Left ventricle myocardium inferior (tissue), 1 donor: ENCODE results near the gene LIMS1. TPM values are rescaled to one million over a fixed set of nuclear protein-coding genes. Genes with fewer than 3 reads are reported as not detected.

Experiments used
- DNase-seq: peaks from one replicate; pipeline ENCODE4 v3.0.0-alpha.2; 2020
- H3K27ac ChIP-seq: fragments of 200-600 bp; replicated peaks from 2 replicates; pipeline ENCODE4 v1.8.0; 2021
- H3K27me3 ChIP-seq: fragments of 200-600 bp; 2 replicates; pipeline ENCODE4 v1.8.0; 2021; ENCODE audit warnings: low read depth
- H3K36me3 ChIP-seq: fragments of 200-600 bp; 2 replicates; pipeline ENCODE4 v1.8.0; 2021
- H3K4me1 ChIP-seq: fragments of 200-600 bp; 2 replicates; pipeline ENCODE4 v1.8.0; 2021
- H3K4me3 ChIP-seq: fragments of 200-600 bp; 2 replicates; pipeline ENCODE4 v1.8.0; 2021; ENCODE audit warnings: mild to moderate bottlenecking, moderate library complexity
- H3K9me3 ChIP-seq: fragments of 200-600 bp; replicated peaks from 2 replicates; pipeline ENCODE4 v1.8.0; 2021
- intact Hi-C: fragments of 100-400 bp; cut with micrococcal nuclease; formaldehyde crosslinking; loops from one replicate; pipeline ENCODE4 v1.11.0; 2022
- total RNA-seq: library from RNA; stranded (reverse); fragmentation: NEBNext Ultra II Directional; extraction: Animal tissue kit (Norgen Biotek cat#: 25700); gene quantifications from one replicate; pipeline ENCODE4 v1.2.1, GENCODE V29; 2021
- TF ChIP-seq, protein P1 (sequence below): fragments of 200-600 bp; IDR thresholded peaks from 2 replicates; pipeline ENCODE4 v1.8.0; 2021; ENCODE audit warnings: antibody characterized with exemption, mild to moderate bottlenecking, borderline replicate concordance
- donor health status: DM: no; HTN: yes; CAD: no; lungs with severe emphysema.

The LIMS1 gene
- total RNA-seq, 1 donor from 2014 or later: 77.0 TPM

DNA sequence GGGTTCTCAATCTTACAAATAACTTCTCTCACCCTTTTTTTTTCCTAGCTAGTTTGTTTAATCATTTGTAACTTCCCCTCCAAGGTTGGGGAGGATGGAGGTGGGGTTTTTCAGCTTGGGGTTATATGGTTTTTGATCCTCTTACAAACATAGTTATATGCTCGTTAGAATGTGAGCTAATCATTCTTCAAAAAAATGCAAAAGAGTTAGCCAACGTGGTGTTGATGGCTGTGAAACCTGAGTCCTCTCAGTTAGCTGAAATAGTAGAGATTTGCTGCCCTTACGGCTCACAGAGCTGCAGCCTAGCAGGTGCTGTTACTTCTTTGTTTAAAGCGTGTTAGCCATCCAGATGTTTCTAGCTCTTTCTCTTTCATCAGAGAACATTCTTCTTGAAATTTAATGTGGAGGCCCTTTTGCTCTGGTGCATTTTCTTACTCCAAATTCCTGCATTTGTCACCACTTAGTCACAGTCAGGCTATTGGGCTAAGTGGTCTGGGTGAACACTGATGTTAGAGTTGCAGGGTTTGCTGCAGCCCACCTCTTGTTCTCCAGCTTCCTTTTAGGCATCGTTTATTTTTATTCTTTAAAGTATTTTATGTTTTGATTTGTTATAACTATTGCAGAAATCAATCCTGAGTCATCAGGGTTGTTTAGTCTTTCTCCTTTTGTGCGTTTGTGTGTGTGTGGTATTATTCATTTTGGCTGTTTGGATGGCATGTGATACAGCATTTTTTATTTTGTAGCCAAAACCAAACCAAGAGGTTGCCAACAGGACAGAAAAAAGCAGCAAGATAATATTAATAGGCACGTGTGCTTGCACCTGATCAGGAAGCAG is 41.1 kb downstream of the LIMS1 start:
- TF ChIP-seq, protein P1, sequence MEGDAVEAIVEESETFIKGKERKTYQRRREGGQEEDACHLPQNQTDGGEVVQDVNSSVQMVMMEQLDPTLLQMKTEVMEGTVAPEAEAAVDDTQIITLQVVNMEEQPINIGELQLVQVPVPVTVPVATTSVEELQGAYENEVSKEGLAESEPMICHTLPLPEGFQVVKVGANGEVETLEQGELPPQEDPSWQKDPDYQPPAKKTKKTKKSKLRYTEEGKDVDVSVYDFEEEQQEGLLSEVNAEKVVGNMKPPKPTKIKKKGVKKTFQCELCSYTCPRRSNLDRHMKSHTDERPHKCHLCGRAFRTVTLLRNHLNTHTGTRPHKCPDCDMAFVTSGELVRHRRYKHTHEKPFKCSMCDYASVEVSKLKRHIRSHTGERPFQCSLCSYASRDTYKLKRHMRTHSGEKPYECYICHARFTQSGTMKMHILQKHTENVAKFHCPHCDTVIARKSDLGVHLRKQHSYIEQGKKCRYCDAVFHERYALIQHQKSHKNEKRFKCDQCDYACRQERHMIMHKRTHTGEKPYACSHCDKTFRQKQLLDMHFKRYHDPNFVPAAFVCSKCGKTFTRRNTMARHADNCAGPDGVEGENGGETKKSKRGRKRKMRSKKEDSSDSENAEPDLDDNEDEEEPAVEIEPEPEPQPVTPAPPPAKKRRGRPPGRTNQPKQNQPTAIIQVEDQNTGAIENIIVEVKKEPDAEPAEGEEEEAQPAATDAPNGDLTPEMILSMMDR: no peak
- intact Hi-C loops: no loop called here
- H3K4me3 ChIP-seq: no peak overlapping the region
- peaks cover 86% of the 10 kb centered on the region for H3K4me1 ChIP-seq
- H3K27me3 ChIP-seq: no peaks in the 10 kb centered on the region
- no peaks in the 10 kb centered on the region for H3K9me3 ChIP-seq
- no peak for DNase-seq
- no peaks in the 10 kb centered on the region for H3K36me3 ChIP-seq
- H3K27ac ChIP-seq: no peak overlapping the region

GRCh38 chr2:108577099-108577498 is 42.8 kb downstream of the LIMS1 start:
- Histone ChIP-seq H3K4me1 (peaks cover 75% of the 10 kb centered on the region), H3K36me3 (no peaks in the 10 kb centered on the region), H3K9me3 (no peaks in the 10 kb centered on the region), H3K27me3 (no peaks in the 10 kb centered on the region), H3K27ac (peak overlapping the region; percentile 41), H3K4me3 (no peak overlapping the region)
- intact Hi-C loops: no loop called here
- no peak for DNase-seq
- TF ChIP-seq, protein P1: no peak

DNA sequence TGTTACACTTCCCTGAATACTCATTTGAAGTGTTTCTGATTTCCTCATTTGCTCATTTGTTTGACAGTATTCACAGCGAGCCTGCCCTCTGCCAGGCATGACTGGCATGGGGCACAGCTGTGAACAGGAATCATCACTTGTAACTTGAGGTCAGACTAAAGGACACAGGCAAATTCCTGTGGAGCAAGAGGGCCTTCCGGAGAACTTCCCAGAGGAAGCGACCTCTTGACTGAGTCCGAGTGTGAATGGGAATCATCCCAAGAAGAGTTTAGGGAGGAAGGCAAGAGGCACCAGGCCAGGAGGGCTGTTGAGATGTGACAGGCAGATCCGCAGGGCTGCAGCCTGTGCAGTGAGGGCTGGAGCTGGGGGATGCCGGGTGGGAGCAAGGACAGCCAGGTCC is 45.4 kb downstream of the LIMS1 start:
- DNase-seq: peak; percentile 20
- H3K4me3 ChIP-seq: no peak overlapping the region
- H3K27ac ChIP-seq: peak overlapping the region; percentile 75
- TF ChIP-seq, protein P1: no peak
- no peaks in the 10 kb centered on the region for H3K36me3 ChIP-seq
- peaks cover 58% of the 10 kb centered on the region for H3K4me1 ChIP-seq
- no peaks in the 10 kb centered on the region for H3K9me3 ChIP-seq
- intact Hi-C loops: loop anchor here (10.0 kb wide), 1 partner anchor 45 kb away; the partner anchor contains the start of gene LIMS1
- no peaks in the 10 kb centered on the region for H3K27me3 ChIP-seq

DNA sequence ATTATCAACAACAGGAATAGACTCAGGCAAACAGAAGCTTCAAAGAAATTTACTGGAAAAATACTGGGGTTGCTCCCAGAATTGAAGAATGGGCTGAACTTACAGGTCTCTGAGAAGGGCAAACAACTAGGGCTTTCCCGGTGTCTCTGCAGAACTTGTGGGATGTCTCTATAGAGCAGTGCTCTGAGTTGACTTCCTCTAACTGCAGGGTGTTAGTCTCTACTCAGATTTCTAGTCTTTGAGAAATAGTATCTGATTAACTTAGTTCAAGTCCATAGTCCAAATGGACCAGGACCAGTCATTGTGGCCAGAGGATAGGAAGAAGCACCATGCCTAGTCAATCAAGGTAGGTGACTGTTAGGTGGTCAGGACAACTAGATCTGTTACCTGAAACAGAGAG is 45.8 kb downstream of the LIMS1 start:
- Histone ChIP-seq H3K36me3 (no peaks in the 10 kb centered on the region), H3K4me3 (no peak overlapping the region), H3K4me1 (peaks cover 53% of the 10 kb centered on the region), H3K27me3 (no peaks in the 10 kb centered on the region), H3K9me3 (no peaks in the 10 kb centered on the region), H3K27ac (peak overlapping the region; percentile 75)
- intact Hi-C loops: loop anchor here (10.0 kb wide), 1 partner anchor 45 kb away; the partner anchor contains the start of gene LIMS1
- TF ChIP-seq, protein P1: no peak
- no peak for DNase-seq

DNA sequence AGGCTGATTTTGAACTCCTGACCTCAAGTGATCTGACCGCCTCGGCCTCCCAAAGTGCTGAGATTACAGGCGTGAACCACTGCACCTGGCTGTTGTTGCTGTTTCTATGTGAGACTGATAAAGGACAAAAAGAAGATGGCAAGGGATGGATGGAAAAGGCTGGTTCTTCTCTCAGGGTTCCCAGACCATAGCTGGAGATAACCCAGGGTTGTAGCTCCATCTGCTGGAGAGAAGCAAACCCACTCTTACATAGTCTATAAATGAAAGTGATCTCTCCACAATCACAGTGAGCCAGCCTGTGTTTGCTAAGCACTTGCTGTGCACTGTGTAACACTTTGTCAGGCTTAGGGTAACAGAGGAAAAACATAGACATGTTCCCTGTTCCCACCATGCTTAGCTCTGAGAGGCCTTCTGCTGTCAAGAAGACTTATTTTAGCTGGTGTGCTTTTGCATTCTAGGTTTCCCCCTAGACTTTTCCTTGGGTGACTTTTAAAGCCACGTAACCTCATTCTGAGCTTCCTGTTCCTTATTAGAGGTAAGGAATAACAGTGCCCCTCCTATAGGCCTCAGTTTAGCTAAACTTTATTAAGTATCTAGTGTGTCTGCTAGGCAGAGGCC is 49.7 kb downstream of the LIMS1 start:
- Histone ChIP-seq H3K9me3 (no peaks in the 10 kb centered on the region), H3K27ac (no peak overlapping the region), H3K4me3 (no peak overlapping the region), H3K36me3 (no peaks in the 10 kb centered on the region), H3K4me1 (peaks cover 58% of the 10 kb centered on the region), H3K27me3 (no peaks in the 10 kb centered on the region)
- TF ChIP-seq, protein P1: peak; percentile 88
- no peak for DNase-seq
- intact Hi-C loops: loop anchor here (10.0 kb wide), 1 partner anchor 49 kb away; the partner anchor contains the start of gene LIMS1
